PC-9 (cell line): Measurements from ENCODE around the gene ELAPOR1. TPM values are rescaled to one million over a fixed set of nuclear protein-coding genes. Genes with fewer than 3 reads are reported as not detected.
A peak's percentile ranks its signal among the peaks of the same experiment; 100 is the strongest.

Experiments
- BruUV-seq: library from RNA; stranded (reverse); fragments of 400-500 nt; replicated peaks from 2 replicates; lab custom pipeline; 2021; lab: Mats Ljungman, UMichigan
- CTCF ChIA-PET: fragments of 300-600 bp; sonication (Branson Sonifier 250); formaldehyde crosslinking; loops from one replicate; lab custom pipeline; 2022; ENCODE audit warnings: antibody characterized with exemption; lab: Charles Lee
- POLR2A ChIA-PET: fragments of 300-600 bp; sonication (Branson Sonifier 250); formaldehyde crosslinking; loops from one replicate; lab custom pipeline; 2022; ENCODE audit warnings: antibody characterized with exemption; ENCODE audit not compliant: unreplicated experiment; lab: Charles Lee
- DNase-seq, 2 experiments: peaks; one replicate each; pipeline versions ENCODE4 v3.0.0 to v3.0.0-alpha.2; 2015 to 2022; ENCODE audit warnings: mixed read lengths in 1 of 2
- H2AFZ ChIP-seq: fragments of 200-600 bp; sonication (generic); 2 replicates; pipeline ENCODE4 v1.8.1; 2017; ENCODE audit warnings: antibody characterized with exemption
- H3F3A ChIP-seq: fragments of 200-600 bp; sonication (generic); 2 replicates; pipeline ENCODE4 v1.8.1; 2017; ENCODE audit warnings: antibody characterized with exemption, mild to moderate bottlenecking, low read depth; ENCODE audit not compliant: insufficient read depth
- H3K27ac ChIP-seq: fragments of 200-600 bp; sonication (generic); 2 replicates; pipeline ENCODE4 v1.6.1; 2016; ENCODE audit warnings: mixed run types
- H3K27me3 ChIP-seq: fragments of 200-600 bp; sonication (generic); 2 replicates; pipeline ENCODE4 v1.6.1; 2016; ENCODE audit warnings: low read depth, mixed run types; ENCODE audit not compliant: insufficient read depth
- H3K36me3 ChIP-seq: fragments of 200-600 bp; sonication (generic); 2 replicates; pipeline ENCODE4 v1.6.1; 2016; ENCODE audit warnings: low read depth, mixed run types
- H3K4me1 ChIP-seq: fragments of 200-600 bp; sonication (generic); replicated peaks from 2 replicates; pipeline ENCODE4 v1.6.1; 2016; ENCODE audit warnings: mixed run types; ENCODE audit not compliant: insufficient read depth
- H3K4me2 ChIP-seq: fragments of 200-600 bp; sonication (generic); 2 replicates; pipeline ENCODE4 v1.6.1; 2017; ENCODE audit warnings: mixed run types
- H3K4me3 ChIP-seq: fragments of 200-600 bp; sonication (generic); 2 replicates; pipeline ENCODE4 v1.6.1; 2016; ENCODE audit warnings: mixed run types
- H3K79me2 ChIP-seq: fragments of 200-600 bp; sonication (generic); 2 replicates; pipeline ENCODE4 v1.6.1; 2017; ENCODE audit warnings: low read depth, mixed run types
- H3K9me2 ChIP-seq: fragments of 200-600 bp; sonication (generic); 2 replicates; pipeline ENCODE4 v1.8.1; 2017; ENCODE audit warnings: mild to moderate bottlenecking; ENCODE audit not compliant: insufficient read depth
- H3K9me3 ChIP-seq: fragments of 200-600 bp; sonication (generic); 2 replicates; pipeline ENCODE4 v1.8.1; 2016; ENCODE audit warnings: low read depth; ENCODE audit not compliant: insufficient read depth
- H4K20me1 ChIP-seq: fragments of 200-600 bp; sonication (generic); 2 replicates; pipeline ENCODE4 v1.8.1; 2017; ENCODE audit not compliant: insufficient read depth
- CTCF ChIP-seq: fragments of 200-600 bp; sonication (generic); conservative IDR thresholded peaks from 2 replicates; pipeline ENCODE4 v1.6.1; 2017; ENCODE audit warnings: mixed run types, antibody characterized with exemption, mild to moderate bottlenecking, moderate library complexity
- EZH2 ChIP-seq: fragments of 200-600 bp; sonication (generic); IDR thresholded peaks from 2 replicates; pipeline ENCODE4 v1.8.0; 2017; ENCODE audit warnings: antibody characterized with exemption, low read depth
- intact Hi-C: fragments of 100-400 bp; cut with micrococcal nuclease; formaldehyde crosslinking; loops from one replicate; pipeline ENCODE4 v1.10.0; 2022; ENCODE audit not compliant: unreplicated experiment
- total RNA-seq: library from RNA; stranded (reverse); gene quantifications from 2 replicates; pipeline ENCODE4 v1.2.3, GENCODE V29; 2021

The ELAPOR1 gene
- total RNA-seq, 1 experiment from 2014 or later = 2.0 TPM

GRCh38 chr1:109069294-109069693 is 44.6 kb upstream of the ELAPOR1 start:
- BruUV-seq = no TSS peak
- ChIA-PET CTCF (no interaction called here), POLR2A (no interaction called here)
- no peaks in the 10 kb centered on the region for H3K4me1 ChIP-seq
- peak in 1 of 2 experiments; percentile 12 for DNase-seq
- H3K36me3 ChIP-seq = peaks cover 32% of the 10 kb centered on the region; the same call in 1 of the 2 replicates
- H3K27me3 ChIP-seq = no peaks in the 10 kb centered on the region
- no peak for TF ChIP-seq EZH2
- intact Hi-C loops = no loop called here
- no peak overlapping the region for H2AFZ ChIP-seq
- no peak overlapping the region for H3K4me3 ChIP-seq
- H3K27ac ChIP-seq = no peak overlapping the region
- H3K9me3 ChIP-seq = no peaks in the 10 kb centered on the region
- peaks cover 33% of the 10 kb centered on the region for H3K79me2 ChIP-seq
- no peak overlapping the region for H3K4me2 ChIP-seq
- 0 out of 2 replicates have a peak, but pooled peaks cover 4% of the 10 kb centered on the region for H4K20me1 ChIP-seq
- no peaks in the 10 kb centered on the region for H3K9me2 ChIP-seq
- 0 out of 2 replicates have a peak, but pooled peaks cover 6% of the 10 kb centered on the region for H3F3A ChIP-seq

GRCh38 chr1:109075531-109076490 is 38.1 kb upstream of the ELAPOR1 start, which contains the start of gene TAF13:
TAF13 (minus strand) TSS chr1:109076003; CDS start chr1:109075947, 56 bp downstream.
- POLR2A ChIA-PET = interaction anchor here (0.7 to 1.0 kb wide), 4 partner anchors 15 to 139 kb away, joined by 3 to 7 read pairs (median 4); partner anchors contain the start of genes SARS1 and TMEM167B
- CTCF ChIA-PET = interaction anchor here (0.6 to 0.8 kb wide), 3 partner anchors 10 to 37 kb away, joined by 4 to 9 read pairs (median 5); a partner anchor contains a TSS
- intact Hi-C loops = no loop called here
- Histone ChIP-seq H3K4me3 (peak within 1 kb of the TSS; percentile 82), H4K20me1 (peaks cover 5% of the 10 kb centered on the region; the same call in 1 of the 2 replicates), H3K9me3 (no peaks in the 10 kb centered on the region), H3K4me2 (peak within 1 kb of the TSS; percentile 99), H2AFZ (peak within 1 kb of the TSS; percentile 98), H3K9me2 (no peaks in the 10 kb centered on the region), H3K36me3 (no peaks in the 10 kb centered on the region), H3K4me1 (peaks cover 16% of the 10 kb centered on the region), H3K79me2 (peaks cover 37% of the 10 kb centered on the region), H3K27ac (peak within 1 kb of the TSS; percentile 88), H3K27me3 (no peaks in the 10 kb centered on the region), H3F3A (peaks cover 27% of the 10 kb centered on the region)
- TF ChIP-seq EZH2 = no peak
- TF ChIP-seq CTCF = peak; percentile 46; the same call in 1 of the 2 replicates
- BruUV-seq = TSS peak; percentile 81
- DNase-seq = peak; percentile 90 to 94

- H3K9me2 ChIP-seq = no peaks in the 10 kb centered on the region
- peaks cover 16% of the 10 kb centered on the region for H3K4me1 ChIP-seq
- no TSS peak for BruUV-seq
- CTCF ChIA-PET = no interaction called here
- no peak overlapping the region for H2AFZ ChIP-seq
- H4K20me1 ChIP-seq = peaks cover 5% of the 10 kb centered on the region; the same call in 1 of the 2 replicates
- H3K4me2 ChIP-seq = no peak overlapping the region
- H3K27me3 ChIP-seq = no peaks in the 10 kb centered on the region
- H3K4me3 ChIP-seq = no peak overlapping the region
- peaks cover 27% of the 10 kb centered on the region for H3F3A ChIP-seq
- H3K27ac ChIP-seq = no peak overlapping the region
- no peaks in the 10 kb centered on the region for H3K36me3 ChIP-seq
- peaks cover 26% of the 10 kb centered on the region for H3K79me2 ChIP-seq
- TF ChIP-seq CTCF (no peak), EZH2 (no peak)
- intact Hi-C loops = no loop called here
- DNase-seq = peak in 1 of 2 experiments; percentile 32
- H3K9me3 ChIP-seq = no peaks in the 10 kb centered on the region
- POLR2A ChIA-PET = no interaction called here
Measured at GRCh38 chr1:109078317-109078716, 35.6 kb upstream of the ELAPOR1 start.
